Glutamatergic neuron (in vitro differentiated cells): ENCODE results near the gene SINHCAF. TPM values are rescaled to one million over a fixed set of nuclear protein-coding genes. Genes with fewer than 3 reads are reported as not detected.

Source experiments
- DNase-seq: peaks from one replicate; pipeline ENCODE4 v3.0.0; 2022
- H3K27ac Mint-ChIP-seq: one replicate; pipeline ENCODE4 v1.8.0; 2020; ENCODE audit warnings: mild to moderate bottlenecking, mixed read lengths, inconsistent platforms; ENCODE audit not compliant: unreplicated experiment
- H3K27me3 Mint-ChIP-seq: one replicate; pipeline ENCODE4 v1.8.0; 2020; ENCODE audit warnings: mild to moderate bottlenecking, moderate library complexity, mixed read lengths, inconsistent platforms; ENCODE audit not compliant: unreplicated experiment
- H3K36me3 Mint-ChIP-seq: one replicate; pipeline ENCODE4 v1.8.0; 2020; ENCODE audit warnings: mild to moderate bottlenecking, mixed read lengths, inconsistent platforms; ENCODE audit not compliant: unreplicated experiment
- H3K4me1 Mint-ChIP-seq: one replicate; pipeline ENCODE4 v1.8.0; 2020; ENCODE audit warnings: mild to moderate bottlenecking, low read depth, mixed read lengths, inconsistent platforms; ENCODE audit not compliant: unreplicated experiment
- H3K4me3 Mint-ChIP-seq: one replicate; pipeline ENCODE4 v1.8.0; 2020; ENCODE audit warnings: mild to moderate bottlenecking, mixed read lengths, inconsistent platforms; ENCODE audit not compliant: unreplicated experiment
- H3K9me3 Mint-ChIP-seq: one replicate; pipeline ENCODE4 v1.8.0; 2020; ENCODE audit warnings: mild to moderate bottlenecking, moderate library complexity, mixed read lengths, inconsistent platforms; ENCODE audit not compliant: unreplicated experiment
- total RNA-seq: library from RNA; stranded (reverse); fragmentation: NEBNext Ultra II Directional; extraction: Animal tissue kit (Norgen Biotek cat#: 25700); gene quantifications from one replicate; pipeline ENCODE4 v1.2.1, GENCODE V29; 2021; ENCODE audit not compliant: unreplicated experiment
- TF ChIP-seq, protein P1 (sequence below): fragments of 200-600 bp; sonication (generic); IDR thresholded peaks from one replicate; pipeline ENCODE4 v1.5.0; 2021; ENCODE audit not compliant: partially characterized antibody, unreplicated experiment

Gene SINHCAF
- total RNA-seq, 1 donor from 2014 or later: 149 TPM

DNA sequence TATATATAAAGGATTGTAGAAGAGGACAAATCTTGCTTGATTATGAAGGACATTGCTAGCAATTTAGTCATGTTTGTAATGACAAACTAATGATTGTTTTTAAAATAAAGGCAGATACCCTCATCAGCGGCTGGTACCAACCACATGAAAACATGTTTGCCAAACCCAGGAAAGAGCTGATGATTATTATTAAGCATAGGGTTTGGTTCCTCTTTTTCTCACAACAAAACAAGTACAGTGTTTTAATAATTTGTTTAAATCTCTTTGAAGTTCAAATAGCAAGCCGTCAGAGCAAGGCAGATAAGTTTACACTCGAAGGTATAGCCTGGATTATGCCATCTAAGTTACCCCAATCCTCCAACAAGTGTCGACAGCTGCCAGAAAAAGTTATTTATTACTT lies 5.3 kb upstream of the SINHCAF start:
- no peak overlapping the region for H3K27ac Mint-ChIP-seq
- no peak for DNase-seq
- no peaks in the 10 kb centered on the region for H3K36me3 Mint-ChIP-seq
- TF ChIP-seq, protein P1, sequence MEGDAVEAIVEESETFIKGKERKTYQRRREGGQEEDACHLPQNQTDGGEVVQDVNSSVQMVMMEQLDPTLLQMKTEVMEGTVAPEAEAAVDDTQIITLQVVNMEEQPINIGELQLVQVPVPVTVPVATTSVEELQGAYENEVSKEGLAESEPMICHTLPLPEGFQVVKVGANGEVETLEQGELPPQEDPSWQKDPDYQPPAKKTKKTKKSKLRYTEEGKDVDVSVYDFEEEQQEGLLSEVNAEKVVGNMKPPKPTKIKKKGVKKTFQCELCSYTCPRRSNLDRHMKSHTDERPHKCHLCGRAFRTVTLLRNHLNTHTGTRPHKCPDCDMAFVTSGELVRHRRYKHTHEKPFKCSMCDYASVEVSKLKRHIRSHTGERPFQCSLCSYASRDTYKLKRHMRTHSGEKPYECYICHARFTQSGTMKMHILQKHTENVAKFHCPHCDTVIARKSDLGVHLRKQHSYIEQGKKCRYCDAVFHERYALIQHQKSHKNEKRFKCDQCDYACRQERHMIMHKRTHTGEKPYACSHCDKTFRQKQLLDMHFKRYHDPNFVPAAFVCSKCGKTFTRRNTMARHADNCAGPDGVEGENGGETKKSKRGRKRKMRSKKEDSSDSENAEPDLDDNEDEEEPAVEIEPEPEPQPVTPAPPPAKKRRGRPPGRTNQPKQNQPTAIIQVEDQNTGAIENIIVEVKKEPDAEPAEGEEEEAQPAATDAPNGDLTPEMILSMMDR: no peak
- H3K27me3 Mint-ChIP-seq: peaks cover 2% of the 10 kb centered on the region
- H3K4me3 Mint-ChIP-seq: no peak overlapping the region
- H3K4me1 Mint-ChIP-seq: peaks cover 3% of the 10 kb centered on the region
- H3K9me3 Mint-ChIP-seq: peaks cover 5% of the 10 kb centered on the region

DNA sequence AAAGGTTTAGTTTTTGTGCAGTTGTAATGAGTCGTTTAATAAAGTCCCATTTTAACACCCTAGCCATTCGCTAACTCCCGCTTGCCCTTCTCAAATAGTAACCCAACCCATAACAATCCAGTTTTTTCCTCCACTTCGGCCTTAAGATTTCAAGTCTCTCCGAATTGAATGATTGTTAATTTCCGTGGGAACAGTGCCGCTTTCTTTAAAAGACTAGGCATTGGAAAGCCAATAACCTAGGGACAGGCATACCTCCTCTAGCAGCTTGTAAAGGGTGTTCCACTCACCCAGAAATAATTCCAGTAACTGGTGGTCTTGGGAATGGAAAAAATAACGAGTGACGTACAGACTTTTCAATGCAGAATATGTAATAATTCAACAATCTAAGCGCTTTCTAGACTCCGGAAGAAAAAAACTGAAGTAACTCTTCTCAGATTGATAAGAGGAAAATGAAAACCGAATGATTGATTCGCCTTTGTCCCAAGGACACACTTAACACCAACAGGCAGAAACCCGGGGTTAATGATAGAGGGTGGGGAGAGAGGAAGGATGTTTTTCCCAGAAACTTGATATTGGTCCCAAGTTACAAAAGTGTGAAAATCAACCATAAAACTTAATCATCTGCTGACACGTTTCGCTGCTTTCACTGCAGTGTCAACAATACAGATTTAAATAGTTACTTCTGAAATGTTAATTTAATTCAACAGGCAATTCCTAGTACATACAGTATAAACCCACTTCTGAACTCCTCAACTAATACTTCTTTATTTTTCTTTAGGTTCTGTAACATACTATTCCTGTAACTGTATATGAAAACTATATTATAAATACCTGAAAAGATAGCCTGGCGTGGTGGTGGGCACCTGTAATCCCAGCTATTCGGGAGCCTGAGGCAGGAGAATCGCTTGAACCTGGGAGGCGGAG lies 1.0 kb upstream of the SINHCAF start:
- Mint-ChIP-seq H3K4me1 (peaks cover 11% of the 10 kb centered on the region), H3K27me3 (peaks cover 10% of the 10 kb centered on the region), H3K27ac (peak overlapping the region; percentile 99), H3K9me3 (peaks cover 15% of the 10 kb centered on the region), H3K36me3 (no peaks in the 10 kb centered on the region), H3K4me3 (peak overlapping the region; percentile 99)
- TF ChIP-seq, protein P1: no peak
- DNase-seq: no peak

DNA sequence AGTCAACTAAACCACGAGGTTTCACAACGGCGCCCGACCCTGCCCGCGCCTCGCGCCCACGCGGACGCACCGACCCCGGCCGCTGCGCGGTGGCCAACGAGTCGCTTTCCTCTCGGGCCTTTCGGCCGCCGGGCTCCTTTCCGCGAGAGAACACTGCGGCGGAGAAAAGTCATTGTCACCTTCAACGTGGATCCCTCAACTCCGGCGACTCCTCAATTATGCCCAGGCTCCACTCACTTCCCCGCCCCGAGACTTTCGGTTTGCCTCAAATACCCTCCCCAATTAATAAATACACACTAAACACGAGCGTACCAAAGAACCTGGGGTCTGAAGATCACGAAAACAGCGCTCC lies 450 bp downstream of the SINHCAF start:
- Mint-ChIP-seq H3K27me3 (peaks cover 10% of the 10 kb centered on the region), H3K9me3 (peaks cover 15% of the 10 kb centered on the region), H3K27ac (peak overlapping the region; percentile 99), H3K36me3 (no peaks in the 10 kb centered on the region), H3K4me1 (peaks cover 21% of the 10 kb centered on the region), H3K4me3 (peak overlapping the region; percentile 99)
- DNase-seq: no peak
- TF ChIP-seq, protein P1: no peak

DNA sequence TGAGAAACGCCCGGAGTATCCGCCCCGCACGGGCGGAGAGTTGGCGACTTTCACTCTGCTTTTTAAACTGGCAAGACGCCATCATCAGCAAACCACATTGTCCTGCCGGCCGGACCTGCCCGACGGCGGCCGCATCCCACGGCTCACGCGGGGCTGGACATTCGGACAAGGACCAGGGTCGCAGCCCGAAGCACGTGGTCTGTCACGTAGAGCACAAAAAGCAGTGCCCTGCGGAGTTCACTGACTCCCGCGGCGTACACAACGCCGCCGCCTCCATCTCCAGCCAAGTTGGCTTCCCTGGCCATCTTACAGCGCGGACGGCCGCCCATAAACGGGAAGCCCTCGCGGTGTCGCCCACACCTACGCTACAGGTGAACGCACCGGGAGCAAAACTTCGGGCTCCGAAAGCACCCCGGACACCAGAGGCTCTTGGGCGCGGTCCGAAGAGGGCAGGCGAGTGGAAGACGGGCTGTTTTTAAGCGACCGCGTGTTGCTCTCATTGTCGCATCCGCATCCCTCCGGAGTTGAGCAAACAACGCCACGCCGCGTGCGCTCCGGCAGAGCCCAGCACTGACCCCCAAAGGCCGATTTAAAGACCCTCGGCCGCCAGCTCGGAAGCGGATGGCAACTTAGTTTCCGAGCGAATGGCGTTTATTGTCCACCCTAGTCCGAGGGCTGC lies 966 bp downstream of the SINHCAF start:
- H3K36me3 Mint-ChIP-seq: no peaks in the 10 kb centered on the region
- peak overlapping the region; percentile 90 for H3K27ac Mint-ChIP-seq
- peaks cover 25% of the 10 kb centered on the region for H3K4me1 Mint-ChIP-seq
- H3K4me3 Mint-ChIP-seq: peak overlapping the region; percentile 99
- TF ChIP-seq, protein P1: no peak
- H3K27me3 Mint-ChIP-seq: peaks cover 10% of the 10 kb centered on the region
- peaks cover 15% of the 10 kb centered on the region for H3K9me3 Mint-ChIP-seq
- DNase-seq: peak; percentile 48
